Trophoblast cell (in vitro differentiated cells and primary cell): ENCODE data around the gene AEN.

Experiments used
- DNase-seq, 2 donors: peaks; one replicate each; pipeline ENCODE4 v3.0.0-alpha.2; 2016
- H2AFZ ChIP-seq: 2 replicates; pipeline ENCODE4 v1.6.1; 2013; ENCODE audit warnings: low read length, moderate library complexity, mild to moderate bottlenecking; ENCODE audit not compliant: insufficient read depth, poor library complexity
- H2AK5ac ChIP-seq: 2 replicates; pipeline ENCODE4 v1.6.1; 2013; ENCODE audit warnings: mild to moderate bottlenecking, low read length
- H2BK120ac ChIP-seq: 2 replicates; pipeline ENCODE4 v1.6.1; 2013; ENCODE audit warnings: low read length, mild to moderate bottlenecking, moderate library complexity; ENCODE audit not compliant: insufficient read depth, poor library complexity
- H2BK12ac ChIP-seq: 2 replicates; pipeline ENCODE4 v1.6.1; 2013; ENCODE audit warnings: mild to moderate bottlenecking, low read length, moderate library complexity
- H2BK5ac ChIP-seq: 2 replicates; pipeline ENCODE4 v1.6.1; 2013; ENCODE audit warnings: low read length, low read depth, moderate library complexity, mild to moderate bottlenecking; ENCODE audit not compliant: poor library complexity
- H3K14ac ChIP-seq: 2 replicates; pipeline ENCODE4 v1.6.1; 2013; ENCODE audit warnings: mild to moderate bottlenecking, low read length
- H3K18ac ChIP-seq: 2 replicates; pipeline ENCODE4 v1.6.1; 2013; ENCODE audit warnings: mild to moderate bottlenecking, low read length
- H3K23ac ChIP-seq: 2 replicates; pipeline ENCODE4 v1.6.1; 2013; ENCODE audit warnings: low read length
- H3K27ac ChIP-seq: 2 replicates; pipeline ENCODE4 v1.5.1; 2013; ENCODE audit warnings: low read depth, mild to moderate bottlenecking, inconsistent platforms, low read length, moderate library complexity
- H3K27me3 ChIP-seq: 2 replicates; pipeline ENCODE4 v1.6.1; 2013; ENCODE audit warnings: inconsistent platforms, mild to moderate bottlenecking, low read length, moderate library complexity; ENCODE audit not compliant: insufficient read depth
- H3K36me3 ChIP-seq, 2 experiments: 1 replicate in 1 of 2; 2 replicates in 1 of 2; pipeline ENCODE4 v1.6.1; 2013; ENCODE audit warnings: low read length in 2 of 2, mild to moderate bottlenecking in 2 of 2, moderate library complexity in 1 of 2; ENCODE audit not compliant: insufficient read depth in 2 of 2, control insufficient read depth in 1 of 2
- H3K4ac ChIP-seq: 2 replicates; pipeline ENCODE4 v1.6.1; 2013; ENCODE audit warnings: low read depth, mild to moderate bottlenecking, low read length, moderate library complexity
- H3K4me1 ChIP-seq, 2 experiments: 1 replicate in 1 of 2; 2 replicates in 1 of 2; pipeline ENCODE4 v1.6.1; 2013; ENCODE audit warnings: low read length in 2 of 2, mild to moderate bottlenecking in 2 of 2, moderate library complexity in 1 of 2; ENCODE audit not compliant: insufficient read depth in 2 of 2, control insufficient read depth in 1 of 2
- H3K4me2 ChIP-seq: 2 replicates; pipeline ENCODE4 v1.6.1; 2013; ENCODE audit warnings: inconsistent platforms, mild to moderate bottlenecking, low read length, moderate library complexity
- H3K4me3 ChIP-seq: 2 replicates; pipeline ENCODE4 v1.5.1; 2013; ENCODE audit warnings: mild to moderate bottlenecking, low read depth, low read length, inconsistent platforms
- H3K79me1 ChIP-seq: one replicate; pipeline ENCODE4 v1.6.1; 2013; ENCODE audit warnings: low read length
- H3K79me2 ChIP-seq: 2 replicates; pipeline ENCODE4 v1.6.1; 2013; ENCODE audit warnings: low read length, mild to moderate bottlenecking; ENCODE audit not compliant: control insufficient read depth, insufficient read depth, poor library complexity
- H3K9ac ChIP-seq: 2 replicates; pipeline ENCODE4 v1.6.1; 2013; ENCODE audit warnings: mild to moderate bottlenecking, low read length
- H3K9me3 ChIP-seq: 2 replicates; pipeline ENCODE4 v1.6.1; 2013; ENCODE audit warnings: low read depth, mild to moderate bottlenecking, control low read depth, inconsistent platforms, low read length; ENCODE audit not compliant: insufficient read depth
- H4K12ac ChIP-seq: 2 replicates; pipeline ENCODE4 v1.6.1; 2013; ENCODE audit warnings: low read depth, mild to moderate bottlenecking, low read length, moderate library complexity
- H4K8ac ChIP-seq: 2 replicates; pipeline ENCODE4 v1.6.1; 2013; ENCODE audit warnings: low read depth, mild to moderate bottlenecking, low read length, moderate library complexity
- H4K91ac ChIP-seq: one replicate; pipeline ENCODE4 v1.6.1; 2013; ENCODE audit warnings: low read depth, mild to moderate bottlenecking, low read length, moderate library complexity
- WGBS: extraction: QIAGEN DNeasy Blood & Tissue Kit; methylation state at CpG from one replicate; pipeline ENCODE4 v1.1.7; 2013; ENCODE audit warnings: missing lambda C conversion rate; ENCODE audit not compliant: insufficient read length, insufficient coverage; ENCODE audit errors: extremely low coverage; 5-methylcytosine and 5-hydroxymethylcytosine counted together

The AEN gene

GRCh38 chr15:88674661-88675060 lies 53.5 kb downstream of the AEN start:
- H3K36me3 ChIP-seq = no peaks in the 10 kb centered on the region
- H3K18ac ChIP-seq = no peak overlapping the region
- no peak overlapping the region for H3K4me2 ChIP-seq
- no peaks in the 10 kb centered on the region for H3K79me2 ChIP-seq
- H3K14ac ChIP-seq = no peak overlapping the region
- no peak overlapping the region for H3K23ac ChIP-seq
- H3K79me1 ChIP-seq = no peaks in the 10 kb centered on the region
- H2AK5ac ChIP-seq = no peak overlapping the region
- no peak for DNase-seq
- no CpG with 5 or more reads among the region's 4 CpGs for WGBS
- H3K27me3 ChIP-seq = no peaks in the 10 kb centered on the region
- no peak overlapping the region for H2BK12ac ChIP-seq
- H3K4me1 ChIP-seq = no peaks in the 10 kb centered on the region
- no peak overlapping the region for H3K27ac ChIP-seq
- H4K91ac ChIP-seq = no peak overlapping the region
- no peak overlapping the region for H3K4me3 ChIP-seq
- no peaks in the 10 kb centered on the region for H3K9me3 ChIP-seq
- H2BK5ac ChIP-seq = no peak overlapping the region
- no peak overlapping the region for H2BK120ac ChIP-seq
- H4K12ac ChIP-seq = no peak overlapping the region
- no peak overlapping the region for H2AFZ ChIP-seq
- no peak overlapping the region for H3K4ac ChIP-seq
- no peak overlapping the region for H4K8ac ChIP-seq
- no peak overlapping the region for H3K9ac ChIP-seq

- no peak overlapping the region for H2AFZ ChIP-seq
- H3K36me3 ChIP-seq = no peaks in the 10 kb centered on the region
- no CpG with 5 or more reads among the region's 6 CpGs for WGBS
- no peak for DNase-seq
- H3K27ac ChIP-seq = no peak overlapping the region
- H2BK5ac ChIP-seq = no peak overlapping the region
- peaks cover 2% of the 10 kb centered on the region in 2 experiments for H3K4me1 ChIP-seq
- no peak overlapping the region for H4K12ac ChIP-seq
- H3K79me2 ChIP-seq = no peaks in the 10 kb centered on the region
- H2AK5ac ChIP-seq = no peak overlapping the region
- H4K8ac ChIP-seq = no peak overlapping the region
- no peak overlapping the region for H3K4me2 ChIP-seq
- no peaks in the 10 kb centered on the region for H3K27me3 ChIP-seq
- no peaks in the 10 kb centered on the region for H3K9me3 ChIP-seq
- H3K14ac ChIP-seq = no peak overlapping the region
- no peak overlapping the region for H3K4me3 ChIP-seq
- H2BK120ac ChIP-seq = no peak overlapping the region
- no peak overlapping the region for H3K4ac ChIP-seq
- no peak overlapping the region for H2BK12ac ChIP-seq
- no peak overlapping the region for H3K18ac ChIP-seq
- no peaks in the 10 kb centered on the region for H3K79me1 ChIP-seq
- H3K23ac ChIP-seq = no peak overlapping the region
- H3K9ac ChIP-seq = no peak overlapping the region
- H4K91ac ChIP-seq = no peak overlapping the region
These were observed 57.6 kb downstream of the AEN start for GRCh38 chr15:88678755-88679154.

- no peak for DNase-seq
These were observed 59.3 kb downstream of the AEN start for GRCh38 chr15:88680241-88681001.

GRCh38 chr15:88681610-88682221 lies 60.6 kb downstream of the AEN start:
- no peak overlapping the region for H2BK5ac ChIP-seq
- DNase-seq = no peak
- H3K4me2 ChIP-seq = no peak overlapping the region
- peaks cover 2% of the 10 kb centered on the region in 2 experiments for H3K4me1 ChIP-seq
- no peak overlapping the region for H2AFZ ChIP-seq
- H3K9me3 ChIP-seq = peaks cover 2% of the 10 kb centered on the region
- H2BK120ac ChIP-seq = no peak overlapping the region
- WGBS = no CpG with 5 or more reads among the region's 13 CpGs
- H2AK5ac ChIP-seq = no peak overlapping the region
- H3K27ac ChIP-seq = no peak overlapping the region
- H4K8ac ChIP-seq = no peak overlapping the region
- no peak overlapping the region for H3K4ac ChIP-seq
- no peak overlapping the region for H4K12ac ChIP-seq
- H3K14ac ChIP-seq = no peak overlapping the region
- no peak overlapping the region for H2BK12ac ChIP-seq
- H3K18ac ChIP-seq = no peak overlapping the region
- H3K79me1 ChIP-seq = no peaks in the 10 kb centered on the region
- H3K79me2 ChIP-seq = no peaks in the 10 kb centered on the region
- H3K27me3 ChIP-seq = no peaks in the 10 kb centered on the region
- no peak overlapping the region for H3K9ac ChIP-seq
- no peak overlapping the region for H3K23ac ChIP-seq
- no peak overlapping the region for H3K4me3 ChIP-seq
- H4K91ac ChIP-seq = no peak overlapping the region
- no peaks in the 10 kb centered on the region for H3K36me3 ChIP-seq

More at GRCh38 chr15:88680241-88681001, 59.3 kb downstream of the AEN start:
- Histone ChIP-seq H4K8ac (no peak overlapping the region), H3K27me3 (no peaks in the 10 kb centered on the region), H2BK120ac (no peak overlapping the region), H3K4me1 (peaks cover 2% of the 10 kb centered on the region in 2 experiments), H3K9ac (no peak overlapping the region), H3K4me2 (no peak overlapping the region), H4K12ac (no peak overlapping the region), H3K36me3 (no peaks in the 10 kb centered on the region), H2BK12ac (no peak overlapping the region), H3K27ac (no peak overlapping the region), H4K91ac (no peak overlapping the region), H3K9me3 (no peaks in the 10 kb centered on the region), H3K79me1 (no peaks in the 10 kb centered on the region), H3K4me3 (no peak overlapping the region), H3K14ac (no peak overlapping the region), H2AFZ (no peak overlapping the region), H3K18ac (no peak overlapping the region), H2AK5ac (no peak overlapping the region), H3K79me2 (no peaks in the 10 kb centered on the region), H3K4ac (no peak overlapping the region), H2BK5ac (no peak overlapping the region), H3K23ac (no peak overlapping the region)
- no CpG with 5 or more reads among the region's 13 CpGs for WGBS
